Left renal cortex interstitium (tissue), 4 donors: Measurements from ENCODE around the gene ABCC1. TPM values are rescaled to one million over a fixed set of nuclear protein-coding genes. Genes with fewer than 3 reads are reported as not detected.
"Not testable (repeated sequence)": the region's sequence is repeated elsewhere in the genome, so short reads cannot be mapped to it uniquely, and the experiment has no call there.

Experiments used
- DNase-seq, 4 donors: peaks; one replicate each; pipeline ENCODE4 v3.0.0-alpha.2; 2013; ENCODE audit warnings: low read depth in 4 of 4, low spot score in 2 of 4, missing footprints in 1 of 4
- polyA plus RNA-seq, 4 donors: library from polyadenylated mRNA; unstranded; fragments of 120-200 nt; gene quantifications; one replicate each; pipeline ENCODE4 v1.2.1, GENCODE V29; 2013; ENCODE audit not compliant: insufficient read length in 4 of 4

Gene ABCC1
- polyA plus RNA-seq, 4 donors = 21.8 to 31.0 (median 25.1) TPM

DNA sequence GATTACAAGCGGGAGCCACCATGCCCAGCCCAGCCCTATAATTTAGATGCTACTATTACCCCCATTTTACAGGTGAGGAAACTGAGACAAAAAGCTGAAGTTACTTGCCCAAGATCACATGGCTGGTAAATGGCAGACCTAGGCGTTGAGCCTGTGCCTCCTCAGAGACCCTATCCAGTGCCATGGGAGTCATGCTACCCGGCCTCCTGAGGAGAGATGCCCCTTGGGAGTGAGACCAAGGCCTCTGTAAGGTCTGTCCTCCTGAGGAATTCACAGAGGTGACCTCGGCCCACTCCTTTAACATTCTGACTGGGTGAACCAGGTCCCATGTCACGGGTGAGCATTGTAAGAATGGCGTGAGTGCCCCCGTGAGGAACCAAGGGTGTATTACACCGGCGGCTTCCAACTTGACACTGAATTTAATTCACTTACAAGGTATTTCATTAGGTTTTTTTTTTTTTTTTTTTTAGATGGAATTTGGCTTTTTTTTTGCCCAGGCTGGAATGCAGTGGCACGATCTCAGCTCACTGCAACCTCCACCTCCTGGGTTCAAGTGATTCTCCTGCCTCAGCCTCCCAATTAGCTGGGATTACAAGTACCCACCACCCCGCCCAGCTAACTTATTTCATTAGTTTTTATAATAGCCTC, 178.2 kb downstream of the ABCC1 start:
- DNase-seq = peak in 3 of 4 donors; percentile 31 to 56 (median 37)

DNA sequence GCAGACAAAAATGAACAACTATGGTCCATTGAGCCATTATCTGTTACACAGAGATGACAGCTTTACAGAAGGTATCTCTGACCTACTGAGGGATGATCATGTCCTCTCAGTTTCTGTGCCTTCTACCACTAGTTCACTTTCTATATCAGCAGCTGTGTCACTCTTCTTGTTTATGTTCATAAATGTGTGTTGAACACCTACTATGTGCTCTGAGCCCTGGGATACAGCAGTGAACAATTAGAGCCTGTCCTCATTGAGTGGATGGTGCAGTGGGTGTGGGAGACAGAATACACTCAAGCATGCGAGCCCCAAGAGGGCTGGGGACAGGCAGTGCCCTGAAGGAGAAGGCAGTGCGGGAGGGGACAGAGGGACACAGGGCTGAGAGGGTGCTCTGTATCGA, 181.8 kb downstream of the ABCC1 start:
- no peak for DNase-seq

DNA sequence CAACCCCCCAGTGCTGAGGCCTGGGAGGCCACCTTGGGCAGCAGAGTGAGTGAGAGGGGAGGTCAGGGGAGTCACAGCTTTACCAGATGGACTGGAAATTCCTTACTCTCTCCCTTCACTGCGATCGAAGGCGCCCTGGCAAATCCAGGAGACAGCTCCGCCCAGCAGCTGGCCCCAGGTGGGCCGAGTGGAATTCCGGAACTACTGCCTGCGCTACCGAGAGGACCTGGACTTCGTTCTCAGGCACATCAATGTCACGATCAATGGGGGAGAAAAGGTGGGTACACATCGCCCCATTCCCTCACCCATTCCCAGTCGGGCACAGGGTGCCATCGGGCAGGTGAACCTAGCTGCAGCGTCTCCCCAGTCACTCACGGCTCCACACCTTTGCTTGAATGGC, 182.2 kb downstream of the ABCC1 start:
- DNase-seq = no peak

DNA sequence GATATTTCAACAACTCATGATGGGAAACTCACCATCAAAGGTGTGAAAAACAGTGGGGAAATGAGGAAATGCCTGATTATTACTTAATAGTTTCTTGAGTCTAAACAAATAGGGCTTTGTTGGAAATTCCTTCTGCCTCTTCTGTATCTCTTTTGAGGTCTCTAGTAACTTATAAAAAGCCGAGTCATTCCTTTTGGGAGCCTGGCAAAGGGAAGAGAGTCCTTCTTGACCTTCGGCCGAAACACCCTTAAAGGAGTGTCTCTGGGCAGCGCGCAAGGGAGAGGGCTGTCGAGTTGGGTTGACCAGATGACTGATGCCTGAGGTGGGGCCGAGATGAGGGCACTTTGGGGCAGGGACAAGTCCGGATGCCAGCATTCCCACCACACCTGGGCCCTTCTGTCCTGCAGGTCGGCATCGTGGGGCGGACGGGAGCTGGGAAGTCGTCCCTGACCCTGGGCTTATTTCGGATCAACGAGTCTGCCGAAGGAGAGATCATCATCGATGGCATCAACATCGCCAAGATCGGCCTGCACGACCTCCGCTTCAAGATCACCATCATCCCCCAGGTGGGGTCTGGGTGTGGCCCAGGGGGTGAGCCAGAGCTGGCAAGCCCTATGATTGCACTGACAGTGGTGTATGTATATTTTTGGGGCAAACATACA, 184.7 kb downstream of the ABCC1 start:
- DNase-seq = no peak

DNA sequence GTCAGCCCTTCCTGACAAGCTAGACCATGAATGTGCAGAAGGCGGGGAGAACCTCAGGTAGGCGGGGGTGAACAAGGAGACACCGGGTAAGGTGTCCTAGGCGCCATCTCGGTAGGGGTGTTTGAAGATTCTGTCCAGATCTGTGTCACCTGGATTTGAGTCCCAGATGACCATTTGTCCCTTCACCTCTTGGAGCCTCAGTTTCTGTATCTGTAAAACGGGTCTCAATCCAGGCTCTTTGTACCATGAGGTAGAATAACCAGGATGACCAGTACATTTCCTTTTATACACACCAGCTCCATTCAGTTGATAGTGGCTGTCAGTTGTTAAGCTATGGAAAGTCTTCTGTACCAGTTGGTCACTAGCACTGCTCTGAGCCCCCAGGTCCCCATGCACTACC, 187.2 kb downstream of the ABCC1 start:
- no peak for DNase-seq

DNA sequence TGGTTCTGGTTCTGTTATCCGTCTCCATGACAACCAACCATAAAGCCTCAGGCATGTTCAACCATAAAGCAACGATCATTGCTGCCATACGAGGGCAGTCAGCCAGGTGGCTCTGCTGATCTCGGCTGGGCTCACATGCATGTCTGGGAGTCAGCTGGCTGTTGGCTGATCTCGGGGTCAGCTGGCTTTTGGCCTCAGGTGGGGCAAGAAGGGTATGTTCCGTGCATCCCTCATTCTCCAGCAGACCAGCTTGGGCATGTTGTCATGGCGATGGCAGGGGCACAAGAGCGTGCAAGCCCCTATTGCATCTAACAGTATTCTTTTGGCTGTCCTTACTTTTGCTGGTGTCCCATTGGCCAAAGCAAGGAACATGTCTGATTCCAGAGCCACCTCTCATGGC, 187.7 kb downstream of the ABCC1 start:
- DNase-seq = no peak

DNA sequence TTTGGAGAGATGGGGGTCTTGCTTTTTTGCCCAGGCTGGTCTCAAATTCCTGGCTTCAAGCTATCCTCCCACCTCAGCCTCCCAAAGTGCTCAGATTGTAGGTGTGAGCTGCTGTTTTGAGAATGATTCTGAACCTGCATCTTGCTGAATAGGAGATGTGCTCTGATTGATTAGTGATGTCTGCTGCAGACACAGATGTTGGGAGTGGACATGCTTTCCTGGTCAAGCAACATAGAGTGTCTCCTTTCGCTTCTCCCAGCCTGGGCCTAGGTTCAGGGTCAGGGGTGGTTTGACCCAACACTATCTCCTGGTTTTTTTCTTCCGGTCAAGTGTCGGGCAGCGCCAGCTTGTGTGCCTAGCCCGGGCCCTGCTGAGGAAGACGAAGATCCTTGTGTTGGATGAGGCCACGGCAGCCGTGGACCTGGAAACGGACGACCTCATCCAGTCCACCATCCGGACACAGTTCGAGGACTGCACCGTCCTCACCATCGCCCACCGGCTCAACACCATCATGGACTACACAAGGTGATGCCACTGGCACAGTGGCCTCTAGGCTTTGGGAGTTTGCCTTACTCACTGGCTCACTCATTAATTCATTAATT, 188.7 kb downstream of the ABCC1 start:
- DNase-seq = no peak

DNA sequence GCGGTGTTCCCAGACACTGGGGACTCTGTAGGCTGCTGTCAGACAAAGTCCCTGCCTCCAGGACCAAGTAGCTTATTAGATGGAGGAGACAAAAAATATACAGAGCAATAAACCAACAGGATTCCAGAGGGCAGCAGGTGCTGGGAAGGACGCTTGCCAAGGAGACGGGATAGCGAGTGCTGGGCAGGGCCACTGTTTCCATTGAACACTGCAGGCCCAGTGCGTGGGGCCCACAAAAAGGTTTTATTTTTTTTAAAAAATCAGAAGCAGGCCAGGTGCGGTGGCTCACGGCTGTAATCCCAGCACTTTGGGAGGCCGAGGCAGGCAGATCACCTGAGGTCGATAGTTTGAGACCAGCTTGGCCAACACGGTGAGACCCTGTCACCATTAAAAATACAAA, 189.6 kb downstream of the ABCC1 start:
- DNase-seq = no peak

DNA sequence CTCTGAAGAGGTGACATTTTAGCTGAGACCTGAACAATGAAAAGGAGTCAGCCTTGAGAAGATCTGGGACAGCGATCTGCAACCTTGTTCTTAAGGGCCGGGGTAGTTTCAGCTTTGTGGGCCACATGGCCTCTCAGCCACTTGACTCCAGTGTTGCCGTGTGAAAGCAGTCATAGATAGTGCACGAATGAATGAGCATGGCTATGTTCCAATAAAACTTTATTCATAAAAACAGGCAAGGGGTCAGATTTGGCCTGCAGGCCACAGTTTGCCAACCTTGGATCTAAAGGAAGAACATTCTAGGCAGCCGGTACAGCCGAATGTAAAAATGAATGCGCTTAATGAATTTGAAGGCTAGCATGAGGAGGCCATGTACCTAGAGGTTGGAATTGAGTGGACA, 190.4 kb downstream of the ABCC1 start:
- no peak for DNase-seq

DNA sequence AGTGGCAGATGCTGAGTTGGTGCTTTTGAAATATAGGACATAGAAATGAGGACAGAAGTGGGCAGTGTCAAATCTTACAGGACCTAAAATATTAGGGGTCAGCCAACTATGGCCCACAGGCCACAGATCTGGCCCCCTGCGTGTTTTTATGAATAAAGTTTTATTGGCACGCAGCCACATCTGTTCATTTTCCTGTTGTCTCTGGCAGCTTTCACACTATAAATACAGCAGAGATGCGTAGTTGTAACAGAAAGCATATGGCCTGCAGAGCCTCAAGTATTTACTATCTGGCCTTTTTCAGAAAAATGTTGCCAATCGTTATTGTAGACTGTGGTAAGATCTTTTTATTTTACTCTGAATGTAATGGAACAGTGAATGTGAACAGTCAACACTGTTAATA, 191.1 kb downstream of the ABCC1 start:
- no peak for DNase-seq

DNA sequence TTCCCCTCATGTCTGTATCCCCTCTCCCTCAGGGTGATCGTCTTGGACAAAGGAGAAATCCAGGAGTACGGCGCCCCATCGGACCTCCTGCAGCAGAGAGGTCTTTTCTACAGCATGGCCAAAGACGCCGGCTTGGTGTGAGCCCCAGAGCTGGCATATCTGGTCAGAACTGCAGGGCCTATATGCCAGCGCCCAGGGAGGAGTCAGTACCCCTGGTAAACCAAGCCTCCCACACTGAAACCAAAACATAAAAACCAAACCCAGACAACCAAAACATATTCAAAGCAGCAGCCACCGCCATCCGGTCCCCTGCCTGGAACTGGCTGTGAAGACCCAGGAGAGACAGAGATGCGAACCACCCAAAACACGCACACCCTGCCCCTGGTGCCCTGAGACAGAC, 191.7 kb downstream of the ABCC1 start:
- no peak for DNase-seq

DNA sequence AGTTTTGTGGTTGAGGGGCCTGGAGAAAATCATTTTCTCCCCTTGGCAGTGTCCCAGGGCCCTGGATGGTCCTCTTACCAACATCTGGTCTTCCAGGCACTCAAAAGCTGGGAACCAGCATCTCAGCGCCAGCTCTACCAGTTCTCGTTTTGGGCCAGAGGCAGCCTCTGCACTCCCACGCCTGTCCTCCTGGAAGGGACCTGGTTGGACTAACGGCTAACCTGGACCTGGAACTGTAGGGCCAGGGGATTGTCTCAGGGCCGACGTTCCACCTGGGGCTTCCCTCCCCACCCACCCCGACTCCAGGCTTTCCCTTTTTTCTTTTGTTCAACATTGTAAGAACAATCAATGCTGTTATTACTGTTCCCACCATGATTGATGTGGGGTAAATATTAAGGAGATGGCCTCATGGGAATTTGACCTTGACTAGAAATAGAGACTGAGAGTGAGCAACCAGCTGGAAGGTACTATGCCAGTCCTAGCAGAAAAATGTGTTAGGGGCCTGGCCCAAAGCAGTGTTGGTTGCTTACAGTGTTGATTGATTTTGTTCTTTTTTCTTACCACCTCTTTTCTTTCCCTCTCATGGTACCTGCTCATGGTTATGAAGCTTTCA, 192.5 kb downstream of the ABCC1 start:
- DNase-seq = no peak

DNA sequence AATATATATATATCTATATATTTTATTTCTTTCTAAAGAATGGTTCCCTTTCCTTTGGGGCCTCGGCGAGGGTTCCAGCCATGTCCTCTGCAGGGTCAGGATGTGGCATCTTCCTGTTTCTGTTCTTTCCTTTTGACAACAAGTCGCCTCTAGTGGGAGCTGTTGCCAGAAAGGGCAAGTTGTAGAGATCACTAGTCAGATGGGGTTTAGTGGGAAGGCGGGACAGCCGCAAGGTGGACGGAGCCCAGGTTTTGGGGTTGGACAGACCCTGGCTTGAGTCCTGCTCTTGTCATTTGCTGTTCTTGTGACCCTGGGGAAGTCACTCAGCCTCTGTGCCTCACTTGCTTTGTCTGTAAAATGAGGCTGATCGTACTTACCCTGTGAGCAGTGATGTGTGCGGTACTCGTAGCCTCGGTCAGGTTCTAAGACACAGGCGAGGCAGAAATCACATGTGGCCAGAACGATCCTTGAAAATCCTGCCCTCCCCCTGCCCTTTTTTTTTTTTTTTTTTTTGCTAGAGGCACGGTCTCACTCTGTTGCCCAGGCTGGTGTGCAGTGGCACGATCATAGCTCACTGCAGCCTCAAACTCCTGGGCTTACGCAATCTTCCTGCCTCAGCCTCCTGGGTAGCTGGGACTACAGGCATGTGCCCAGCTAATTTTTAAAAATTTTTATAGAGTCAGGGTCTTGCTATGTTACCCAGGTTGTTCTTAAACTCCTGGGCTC, 193.8 kb downstream of the ABCC1 start:
- DNase-seq = no peak

DNA sequence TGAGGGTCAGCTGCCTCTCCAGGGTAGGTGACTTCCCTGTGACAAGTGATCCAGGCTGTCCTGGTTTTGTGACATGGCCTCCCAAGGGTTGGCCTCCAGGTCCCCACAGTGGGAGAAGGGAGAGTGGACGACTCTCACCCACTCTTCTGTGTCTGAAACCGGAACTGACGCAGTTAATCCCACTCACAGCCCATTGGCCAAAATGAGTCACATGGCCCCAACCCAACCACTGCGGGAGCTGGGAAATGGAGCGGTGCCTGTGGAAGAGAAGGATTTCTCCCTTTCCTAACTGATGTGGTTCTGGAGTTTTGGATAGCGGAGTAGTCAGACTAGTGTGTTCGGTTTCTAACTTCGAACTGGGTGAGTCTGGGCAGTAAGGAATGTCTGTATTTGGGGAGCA, 194.5 kb downstream of the ABCC1 start:
- no peak for DNase-seq

DNA sequence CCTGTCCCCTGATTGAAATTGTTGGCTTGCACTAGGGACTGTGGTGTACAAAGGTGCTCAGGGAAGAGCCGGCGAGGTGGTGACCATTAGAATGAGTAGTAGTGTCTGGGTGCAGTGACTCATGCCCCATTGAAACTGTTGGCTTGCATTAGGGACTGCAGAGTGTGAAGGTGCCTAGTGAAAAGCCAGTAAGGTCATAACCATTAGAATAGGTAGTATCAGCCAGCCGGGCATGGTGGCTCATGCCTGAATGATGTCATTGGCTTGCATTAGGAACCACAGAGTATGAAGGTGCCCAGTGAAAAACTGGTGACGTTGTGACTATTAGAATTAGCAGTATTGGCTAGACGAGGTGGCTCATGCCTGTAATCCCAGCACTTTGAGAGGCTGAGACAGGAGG, 195.0 kb downstream of the ABCC1 start:
- no peak for DNase-seq

DNA sequence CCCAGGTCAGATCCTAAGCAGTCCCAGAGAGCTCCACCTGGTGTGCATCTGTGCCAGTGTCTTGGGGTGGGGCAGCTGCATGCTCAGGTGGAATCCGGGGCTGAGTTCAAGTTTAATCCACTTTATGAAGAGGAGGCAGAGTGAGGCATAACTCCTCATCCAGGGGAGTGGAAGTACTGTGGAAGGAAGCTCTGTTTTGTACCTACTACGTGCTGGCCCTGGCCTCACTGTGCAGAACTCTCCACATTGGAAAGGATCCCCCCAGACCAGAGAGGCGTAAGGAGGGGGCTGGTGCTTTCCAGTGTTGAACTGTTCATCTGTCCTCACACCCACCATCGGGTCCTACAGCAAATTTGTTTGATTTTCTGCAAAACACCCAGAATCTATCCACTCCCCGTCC, 195.9 kb downstream of the ABCC1 start:
- DNase-seq = no peak

DNA sequence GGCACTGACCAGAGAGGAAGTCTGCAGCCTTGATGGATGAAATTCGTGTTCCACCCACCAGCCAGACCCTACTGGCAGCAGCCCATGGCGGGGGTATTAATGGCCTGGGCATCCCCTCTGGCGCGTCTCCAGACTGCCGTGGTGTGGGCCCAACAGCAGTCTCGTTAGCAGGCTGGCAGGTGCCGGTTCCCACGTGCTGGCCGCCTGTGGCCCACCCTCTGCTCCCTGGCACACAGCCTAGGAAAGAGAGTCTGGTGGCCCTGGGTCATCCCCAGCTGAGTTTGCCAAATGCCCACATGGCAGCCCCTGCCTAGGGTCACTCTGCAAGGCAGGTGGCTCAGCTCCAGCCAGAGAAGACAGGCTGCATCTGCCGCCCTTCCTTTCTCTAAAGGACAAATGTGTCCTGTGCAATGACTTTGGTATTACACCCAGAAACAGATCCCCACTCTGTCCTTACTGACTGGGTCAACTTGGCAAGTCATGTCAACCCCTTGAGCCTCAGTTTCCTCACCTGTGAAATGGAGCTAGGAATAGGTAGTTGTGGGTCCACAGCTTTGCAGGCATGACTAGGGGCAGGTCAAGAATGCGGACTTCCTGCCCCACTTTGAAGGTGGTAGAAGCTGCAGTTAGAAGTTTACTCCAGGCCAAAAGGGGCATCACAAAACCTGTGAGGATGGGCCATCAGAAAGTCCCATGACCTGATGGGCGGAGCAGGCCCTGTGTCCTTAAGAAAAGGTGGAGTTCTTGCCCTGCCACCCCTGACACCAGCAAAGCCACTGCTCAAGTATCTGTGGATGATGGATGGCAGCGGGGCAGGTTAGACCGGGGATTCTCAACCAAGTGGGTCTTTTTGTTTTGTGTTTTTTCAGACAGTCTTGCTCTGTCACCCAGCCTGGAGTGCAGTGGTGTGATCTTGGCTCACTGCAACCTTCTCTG, 197.2 kb downstream of the ABCC1 start:
- no peak for DNase-seq

DNA sequence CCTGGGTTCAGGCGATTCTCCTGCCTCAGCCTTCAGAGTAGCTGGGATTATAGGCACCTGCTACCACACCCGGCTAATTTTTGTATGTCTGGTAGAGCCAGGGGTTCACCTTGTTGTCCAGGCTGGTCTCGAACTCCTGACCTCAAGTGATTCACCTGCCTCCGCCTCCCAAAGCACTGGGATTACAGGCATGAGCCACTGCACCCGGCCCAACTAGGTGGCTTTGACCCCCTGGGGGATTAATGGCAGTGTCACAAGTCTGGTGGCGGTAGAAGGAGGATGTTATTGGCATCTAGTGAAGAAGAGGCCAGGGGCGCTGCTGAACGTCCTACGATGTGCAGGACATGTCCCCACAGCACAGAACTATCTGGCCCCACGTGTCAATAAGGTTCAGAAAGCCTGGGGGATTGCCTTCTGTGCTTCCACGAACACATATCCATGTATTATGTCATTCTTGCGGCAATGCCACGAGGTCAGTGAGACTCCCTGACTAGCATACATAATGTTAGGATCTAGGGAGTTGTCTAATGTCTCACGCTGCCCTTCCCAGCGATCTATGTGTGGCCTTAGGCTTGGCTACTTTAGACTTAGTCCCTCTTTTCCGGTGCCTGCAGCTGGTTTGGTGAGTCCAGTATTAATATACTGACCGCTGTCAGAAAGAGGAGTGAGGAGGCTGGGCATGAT, 198.0 kb downstream of the ABCC1 start:
- no peak for DNase-seq

DNA sequence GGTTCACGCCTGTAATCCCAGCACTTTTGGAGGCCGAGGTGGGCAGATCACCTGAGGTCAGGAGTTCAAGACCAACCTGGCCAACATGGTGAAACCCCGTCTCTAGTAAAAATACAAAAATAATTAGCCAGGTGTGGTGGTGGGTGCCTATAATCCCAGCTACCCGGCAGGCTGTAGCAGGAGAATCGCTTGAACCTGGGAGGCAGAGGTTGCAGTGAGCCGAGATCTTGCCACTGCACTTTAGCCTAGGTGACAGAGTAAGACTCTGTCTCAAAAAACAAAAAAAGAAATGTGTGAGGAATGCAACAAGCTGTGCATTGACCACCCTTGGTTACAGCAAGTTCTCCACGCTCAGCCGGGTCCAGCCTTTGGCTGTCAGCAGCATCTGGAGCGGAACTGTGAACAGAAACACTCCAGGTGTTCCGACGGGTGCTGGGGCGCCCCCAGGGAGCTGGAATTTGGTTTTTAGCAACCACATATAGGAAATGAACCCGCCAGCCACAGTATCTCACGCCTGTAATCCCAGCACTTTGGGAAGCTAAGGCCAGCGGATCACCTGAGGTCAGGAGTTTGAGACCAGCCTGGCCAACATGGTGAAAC, 198.7 kb downstream of the ABCC1 start:
- not testable (repeated sequence) for DNase-seq
